Gastroesophageal sphincter (tissue), 3 donors: ENCODE measurements around the gene ZC3HAV1.

Experiments
- CTCF ChIP-seq, 4 experiments: fragments of 200-600 bp in 2 of 4; fragments of 450-650 bp in 2 of 4; sonication (generic) in 1 of 4; IDR thresholded peaks; one replicate each; pipeline ENCODE4 v1.5.1; 2017 to 2019; ENCODE audit warnings: antibody characterized with exemption in 4 of 4, mild to moderate bottlenecking in 2 of 4, moderate library complexity in 2 of 4
- EP300 ChIP-seq: sonication (generic); formaldehyde crosslinking; IDR thresholded peaks from one replicate; pipeline ENCODE4 v1.6.1; 2017; ENCODE audit warnings: antibody characterized with exemption, mild to moderate bottlenecking
- POLR2A ChIP-seq, 2 donors: fragments of 450-650 bp; IDR thresholded peaks; one replicate each; pipeline ENCODE4 v1.6.1; 2017; ENCODE audit warnings: antibody characterized with exemption in 2 of 2, mild to moderate bottlenecking in 2 of 2, moderate library complexity in 1 of 2
- POLR2AphosphoS5 ChIP-seq: sonication (generic); formaldehyde crosslinking; IDR thresholded peaks from one replicate; pipeline ENCODE4 v1.6.1; 2017; ENCODE audit warnings: antibody characterized with exemption

DNA sequence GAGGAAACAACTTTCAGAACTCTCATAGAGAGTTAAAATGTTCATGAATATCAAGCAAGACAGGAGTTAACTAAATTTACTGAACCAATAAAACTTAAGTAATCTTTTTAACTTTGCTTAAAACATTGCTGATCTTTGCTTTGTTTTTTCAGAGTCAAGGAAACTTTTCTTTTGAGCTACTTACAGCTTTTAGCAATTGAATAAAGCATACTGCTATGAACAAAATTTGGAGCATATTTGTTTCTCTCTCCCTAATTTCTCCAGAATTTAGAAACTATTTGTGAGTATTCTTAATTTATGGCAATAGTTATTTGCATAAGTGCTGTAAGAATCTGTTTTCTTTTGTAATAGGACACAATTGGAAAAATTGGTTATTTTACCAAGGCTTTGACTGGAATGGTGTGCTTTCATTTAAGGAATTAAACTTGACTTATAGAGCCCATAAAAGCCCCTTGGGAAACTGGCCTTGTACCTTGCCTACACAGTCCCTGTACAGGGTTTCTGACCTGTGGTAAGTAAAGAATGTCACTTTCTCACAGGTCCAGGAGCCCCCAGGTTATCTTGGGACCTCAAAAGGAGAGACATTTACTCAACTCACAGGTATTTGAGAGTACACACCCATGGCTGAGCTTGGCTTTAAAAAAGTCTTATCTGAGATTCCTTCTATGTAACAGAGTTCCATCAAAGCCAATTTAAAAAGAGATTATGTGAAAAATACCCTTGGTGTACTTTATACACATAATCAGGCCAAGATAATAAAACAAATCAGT, 105.0 kb downstream of the ZC3HAV1 start:
- TF ChIP-seq CTCF (IDR thresholded peaks at IDR 0.05) (no peak), EP300 (no peak), POLR2A (IDR thresholded peaks at IDR 0.05) (no peak), POLR2AphosphoS5 (no peak)
